IMR-90 (cell line): ENCODE measurements around the gene NKAIN2. TPM values are rescaled to one million over a fixed set of nuclear protein-coding genes. Genes with fewer than 3 reads are reported as not detected.

Experiments
- ATAC-seq: fragments of 200-7000 bp; cut with Tn5 transposase; 2 replicates; pipeline ENCODE4 v1.9.1; 2020; ENCODE audit warnings: low read depth, mild to moderate bottlenecking, moderate library complexity
- BruUV-seq: library from RNA; stranded (reverse); fragments of 400-500 nt; replicated peaks from 2 replicates; lab custom pipeline; 2021; lab: Mats Ljungman, UMichigan
- CTCF ChIA-PET: fragments of 300-600 bp; formaldehyde crosslinking; extraction: SDS; loops from one replicate; lab custom pipeline; 2021; ENCODE audit warnings: antibody characterized with exemption; lab: Yijun Ruan, JAX
- POLR2A ChIA-PET: fragments of 300-600 bp; sonication (Branson Sonifier 250); formaldehyde crosslinking; loops from one replicate; lab custom pipeline; 2022; ENCODE audit warnings: antibody characterized with exemption; ENCODE audit not compliant: unreplicated experiment; lab: Charles Lee
- DNase-seq: peaks from one replicate; pipeline ENCODE4 v3.0.0; 2013
- H2AFZ ChIP-seq: replicated peaks from 2 replicates; pipeline ENCODE3; 2013; ENCODE audit warnings: low read length, mild to moderate bottlenecking; ENCODE audit not compliant: poor library complexity
- H2AK5ac ChIP-seq: 2 replicates; pipeline ENCODE4 v1.6.1; 2013; ENCODE audit warnings: low read depth, low read length, inconsistent platforms
- H2AK9ac ChIP-seq: replicated peaks from 2 replicates; pipeline ENCODE3; 2013; ENCODE audit warnings: mild to moderate bottlenecking, low read depth, low read length, moderate library complexity; ENCODE audit not compliant: poor library complexity
- H2BK120ac ChIP-seq: 2 replicates; pipeline ENCODE4 v1.6.1; 2013; ENCODE audit warnings: low read depth, low read length, inconsistent platforms
- H2BK15ac ChIP-seq: 3 replicates; pipeline ENCODE4 v1.6.1; 2013; ENCODE audit warnings: low read depth, low read length, inconsistent platforms
- H2BK20ac ChIP-seq: 2 replicates; pipeline ENCODE4 v1.6.1; 2013; ENCODE audit warnings: low read depth, mild to moderate bottlenecking, inconsistent platforms, low read length, moderate library complexity
- H2BK5ac ChIP-seq: 2 replicates; pipeline ENCODE4 v1.6.1; 2013; ENCODE audit warnings: mild to moderate bottlenecking, low read depth, low read length, inconsistent platforms; ENCODE audit not compliant: poor library complexity, severe bottlenecking
- H3K14ac ChIP-seq: replicated peaks from 2 replicates; pipeline ENCODE4 v1.6.1; 2013; ENCODE audit warnings: low read depth, low read length, inconsistent platforms
- H3K18ac ChIP-seq: 2 replicates; pipeline ENCODE4 v1.6.1; 2013; ENCODE audit warnings: low read depth, low read length, control low read depth
- H3K23ac ChIP-seq: 2 replicates; pipeline ENCODE4 v1.6.1; 2013; ENCODE audit warnings: low read depth, low read length, inconsistent platforms
- H3K27ac ChIP-seq: 2 replicates; pipeline ENCODE4 v1.5.1; 2013; ENCODE audit warnings: mild to moderate bottlenecking, control low read depth, low read length; ENCODE audit not compliant: insufficient read depth
- H3K27me3 ChIP-seq: 2 replicates; pipeline ENCODE4 v1.6.1; 2013; ENCODE audit warnings: low read length; ENCODE audit not compliant: control insufficient read depth, insufficient read depth
- H3K36me3 ChIP-seq: 2 replicates; pipeline ENCODE4 v1.6.1; 2013; ENCODE audit warnings: low read length, mixed read lengths; ENCODE audit not compliant: control insufficient read depth, insufficient read depth
- H3K4ac ChIP-seq: 2 replicates; pipeline ENCODE4 v1.6.1; 2013; ENCODE audit warnings: low read depth, low read length, inconsistent platforms
- H3K4me1 ChIP-seq: 2 replicates; pipeline ENCODE4 v1.6.1; 2013; ENCODE audit warnings: low read length, mixed read lengths; ENCODE audit not compliant: control insufficient read depth, insufficient read depth
- H3K4me2 ChIP-seq: 2 replicates; pipeline ENCODE4 v1.6.1; 2013; ENCODE audit warnings: low read depth, mild to moderate bottlenecking, control low read depth, low read length, moderate library complexity
- H3K4me3 ChIP-seq: 2 replicates; pipeline ENCODE4 v1.5.1; 2013; ENCODE audit warnings: low read depth, mild to moderate bottlenecking, control low read depth, low read length, moderate library complexity; ENCODE audit not compliant: insufficient read depth
- H3K56ac ChIP-seq: 2 replicates; pipeline ENCODE4 v1.6.1; 2013; ENCODE audit warnings: low read length, inconsistent platforms; ENCODE audit not compliant: insufficient read depth; ENCODE audit errors: extremely low read depth
- H3K79me1 ChIP-seq, 2 experiments: 2 replicates each; pipeline ENCODE4 v1.6.1; 2013; ENCODE audit warnings: low read length in 2 of 2, inconsistent platforms in 1 of 2, low read depth in 1 of 2
- H3K9ac ChIP-seq: 2 replicates; pipeline ENCODE4 v1.6.1; 2013; ENCODE audit warnings: low read depth, low read length, control low read depth
- H3K9me1 ChIP-seq: 2 replicates; pipeline ENCODE4 v1.6.1; 2013; ENCODE audit warnings: low read length, inconsistent platforms; ENCODE audit not compliant: insufficient read depth
- H3K9me3 ChIP-seq: 2 replicates; pipeline ENCODE4 v1.6.1; 2013; ENCODE audit warnings: low read length; ENCODE audit not compliant: control insufficient read depth, insufficient read depth
- H4K20me1 ChIP-seq: 2 replicates; pipeline ENCODE4 v1.6.1; 2013; ENCODE audit warnings: low read length, inconsistent platforms; ENCODE audit not compliant: insufficient read depth
- H4K5ac ChIP-seq: 2 replicates; pipeline ENCODE4 v1.6.1; 2013; ENCODE audit warnings: mild to moderate bottlenecking, low read depth, low read length, control low read depth
- H4K8ac ChIP-seq, 2 experiments: 2 replicates each; pipeline ENCODE4 v1.6.1; 2013; ENCODE audit warnings: low read depth in 2 of 2, low read length in 2 of 2, control low read depth in 1 of 2, inconsistent platforms in 1 of 2
- H4K91ac ChIP-seq: 2 replicates; pipeline ENCODE4 v1.6.1; 2013; ENCODE audit warnings: low read depth, low read length, inconsistent platforms; ENCODE audit not compliant: insufficient read depth
- FOS ChIP-seq: fragments of 150-350 bp; IDR thresholded peaks from 2 replicates; pipeline ENCODE4 v1.6.1; 2016; ENCODE audit warnings: low read depth, low read length
- MAZ ChIP-seq: IDR thresholded peaks from 2 replicates; pipeline ENCODE4 v1.6.1; 2012; ENCODE audit warnings: low read depth, mild to moderate bottlenecking, low read length, improper control_type of control experiment, moderate library complexity, borderline replicate concordance
- MXI1 ChIP-seq: IDR thresholded peaks from 2 replicates; pipeline ENCODE4 v1.6.1; 2012; ENCODE audit warnings: low read depth, mild to moderate bottlenecking, low read length, moderate library complexity, borderline replicate concordance
- RAD21 ChIP-seq: IDR thresholded peaks from 2 replicates; pipeline ENCODE4 v1.6.1; 2012; ENCODE audit warnings: low read length, improper control_type of control experiment
- RFX5 ChIP-seq: IDR thresholded peaks from 2 replicates; pipeline ENCODE4 v1.8.0; 2012; ENCODE audit warnings: low read depth, mild to moderate bottlenecking, low read length, moderate library complexity
- WGBS, 2 experiments: methylation state at CpG; one replicate each; pipeline versions ENCODE4 v1.1.5 to v1.1.7; 2013; ENCODE audit warnings: missing lambda C conversion rate in 2 of 2; ENCODE audit not compliant: insufficient read length in 1 of 2; ENCODE audit errors: extremely low coverage in 2 of 2; 5-methylcytosine and 5-hydroxymethylcytosine counted together
- dilution Hi-C: fragments of 300-500 bp; cut with HindIII; formaldehyde crosslinking; loops from one replicate; pipeline ENCODE4 v1.14.3; 2018; ENCODE audit warnings: low sequenced_read_pairs; ENCODE audit not compliant: unreplicated experiment
- in situ Hi-C: fragments of 300-500 bp; cut with MboI; formaldehyde crosslinking; loops from 3 replicates; pipeline ENCODE4 v1.14.3; 2019; ENCODE audit warnings: low sequenced_read_pairs, inconsistent platforms, mixed read lengths
- intact Hi-C: fragments of 100-400 bp; cut with micrococcal nuclease; formaldehyde crosslinking; loops from 2 replicates; pipeline ENCODE4 v1.10.0; 2022
- polyA plus RNA-seq, 3 experiments: library from polyadenylated mRNA; depleted of rRNA; stranded (reverse); fragments of >200 nt; gene quantifications; 2 replicates each; pipeline ENCODE4 v1.2.3, GENCODE V29; 2012; ENCODE audit warnings: low replicate concordance in 1 of 3
- total RNA-seq: library from RNA; depleted of rRNA; stranded (reverse); fragments of >200 nt; gene quantifications from 2 replicates; pipeline ENCODE4 v1.2.3, GENCODE V29; 2012
- TF ChIP-seq, protein P1 (sequence below): fragments of 150-350 bp; IDR thresholded peaks from 2 replicates; pipeline ENCODE4 v1.6.1; 2017; ENCODE audit warnings: mild to moderate bottlenecking, antibody characterized with exemption, low read length, low read depth

NKAIN2 gene
- total and polyA plus RNA-seq, 2 of the 4 experiments (the other 2 are of a cell fraction) = not detected

- DNase-seq = no peak
- POLR2A ChIA-PET = no interaction called here
- no peak overlapping the region for H3K18ac ChIP-seq
- no peak overlapping the region for H3K4me3 ChIP-seq
- no TSS peak for BruUV-seq
- H3K14ac ChIP-seq = no peak overlapping the region
- dilution Hi-C loops = no loop called here
- CTCF ChIA-PET = no interaction called here
- no peaks in the 10 kb centered on the region for H4K20me1 ChIP-seq
- H2AK5ac ChIP-seq = no peak overlapping the region
- no peak overlapping the region for H3K4me2 ChIP-seq
- no peak overlapping the region for H4K8ac ChIP-seq
- no peak overlapping the region for H2AK9ac ChIP-seq
- H3K56ac ChIP-seq = no peak overlapping the region
- H2AFZ ChIP-seq = no peak overlapping the region
- no peak overlapping the region for H2BK15ac ChIP-seq
- no peak overlapping the region for H3K9ac ChIP-seq
- no peaks in the 10 kb centered on the region for H3K9me3 ChIP-seq
- ATAC-seq = no peak
- no peaks in the 10 kb centered on the region for H3K27me3 ChIP-seq
- H2BK20ac ChIP-seq = no peak overlapping the region
- H3K4me1 ChIP-seq = no peaks in the 10 kb centered on the region
- no peak overlapping the region for H3K23ac ChIP-seq
- no peak overlapping the region for H3K4ac ChIP-seq
- TF ChIP-seq, protein P1, sequence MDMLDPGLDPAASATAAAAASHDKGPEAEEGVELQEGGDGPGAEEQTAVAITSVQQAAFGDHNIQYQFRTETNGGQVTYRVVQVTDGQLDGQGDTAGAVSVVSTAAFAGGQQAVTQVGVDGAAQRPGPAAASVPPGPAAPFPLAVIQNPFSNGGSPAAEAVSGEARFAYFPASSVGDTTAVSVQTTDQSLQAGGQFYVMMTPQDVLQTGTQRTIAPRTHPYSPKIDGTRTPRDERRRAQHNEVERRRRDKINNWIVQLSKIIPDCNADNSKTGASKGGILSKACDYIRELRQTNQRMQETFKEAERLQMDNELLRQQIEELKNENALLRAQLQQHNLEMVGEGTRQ = no peak
- no peak for TF ChIP-seq RFX5
- TF ChIP-seq FOS = no peak
- no peak for TF ChIP-seq MXI1
- no peak for TF ChIP-seq MAZ
- TF ChIP-seq RAD21 = no peak
- H4K91ac ChIP-seq = no peak overlapping the region
- no peak overlapping the region for H2BK120ac ChIP-seq
- WGBS, 2 experiments = no CpG with 5 or more reads among the region's 4 CpGs
- no peak overlapping the region for H4K5ac ChIP-seq
- no peaks in the 10 kb centered on the region for H3K79me1 ChIP-seq
- H3K9me1 ChIP-seq = no peaks in the 10 kb centered on the region
- intact Hi-C loops = no loop called here
- no peak overlapping the region for H2BK5ac ChIP-seq
- H3K27ac ChIP-seq = no peak overlapping the region
- in situ Hi-C loops = no loop called here
- H3K36me3 ChIP-seq = no peaks in the 10 kb centered on the region
These were observed 397.0 kb downstream of the NKAIN2 start for GRCh38 chr6:124200661-124201060.
